ENCODE measurements around the gene SH3GL1.

SH3GL1 gene

GRCh38 chr19:4327252-4327876, 73.0 kb downstream of the SH3GL1 start:
- no peaks in the 10 kb centered on the region for H3K9me3 ChIP-seq (ENCODE audit: control insufficient read depth in 2 of 2, low read length in 2 of 2)
- H3K4me3 ChIP-seq (ENCODE audit: low read length in 2 of 2) = peak overlapping the region in 1 of 2 donors; percentile 67
- no peaks in the 10 kb centered on the region for H3K27me3 ChIP-seq (ENCODE audit: control insufficient read depth in 2 of 2, insufficient read depth in 2 of 2, low read length in 2 of 2)
- H3K36me3 ChIP-seq (ENCODE audit: control insufficient read depth in 2 of 2, insufficient read depth in 2 of 2, low read length in 2 of 2) = peaks cover 8 to 9% of the 10 kb centered on the region in 2 donors
- H3K27ac ChIP-seq (ENCODE audit: low read depth in 2 of 2, low read length in 2 of 2) = peak overlapping the region in 1 of 2 donors; percentile 43
- H3K9ac ChIP-seq (ENCODE audit: low read depth in 1 of 2, low read length in 2 of 2) = no peak overlapping the region
- H3K4me1 ChIP-seq (ENCODE audit: control insufficient read depth in 2 of 2, insufficient read depth in 2 of 2, low read length in 2 of 2) = peaks cover 2 to 9% of the 10 kb centered on the region in 2 donors

DNA sequence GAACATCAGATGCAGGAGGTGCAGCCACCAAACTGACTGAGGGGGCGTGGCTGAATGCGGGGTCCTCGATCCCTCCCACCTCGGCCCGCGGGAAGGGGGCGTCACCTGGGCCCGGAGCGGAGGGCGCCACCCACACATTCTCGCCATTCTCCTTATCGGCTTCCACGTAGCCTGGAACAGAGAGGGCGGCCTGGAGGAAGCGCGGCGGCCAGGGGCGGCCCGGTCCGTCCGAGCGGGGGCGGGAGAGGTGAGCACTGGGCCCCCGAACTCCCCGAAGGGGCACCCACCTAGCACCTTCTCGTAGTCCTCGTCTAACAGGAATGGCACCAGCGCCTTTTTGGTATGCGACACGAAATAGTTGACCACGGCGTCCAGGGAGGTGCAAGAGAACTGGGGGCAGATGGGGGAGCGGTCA, 73.5 kb downstream of the SH3GL1 start:
- Histone ChIP-seq H3K27ac (ENCODE audit: low read depth in 2 of 2, low read length in 2 of 2) (no peak overlapping the region), H3K4me3 (ENCODE audit: low read length in 2 of 2) (no peak overlapping the region), H3K36me3 (ENCODE audit: control insufficient read depth in 2 of 2, insufficient read depth in 2 of 2, low read length in 2 of 2) (peaks cover 8 to 9% of the 10 kb centered on the region in 2 donors), H3K4me1 (ENCODE audit: control insufficient read depth in 2 of 2, insufficient read depth in 2 of 2, low read length in 2 of 2) (peaks cover 2 to 9% of the 10 kb centered on the region in 2 donors), H3K9me3 (ENCODE audit: control insufficient read depth in 2 of 2, low read length in 2 of 2) (no peaks in the 10 kb centered on the region), H3K27me3 (ENCODE audit: control insufficient read depth in 2 of 2, insufficient read depth in 2 of 2, low read length in 2 of 2) (no peaks in the 10 kb centered on the region), H3K9ac (ENCODE audit: low read depth in 1 of 2, low read length in 2 of 2) (no peak overlapping the region)

DNA sequence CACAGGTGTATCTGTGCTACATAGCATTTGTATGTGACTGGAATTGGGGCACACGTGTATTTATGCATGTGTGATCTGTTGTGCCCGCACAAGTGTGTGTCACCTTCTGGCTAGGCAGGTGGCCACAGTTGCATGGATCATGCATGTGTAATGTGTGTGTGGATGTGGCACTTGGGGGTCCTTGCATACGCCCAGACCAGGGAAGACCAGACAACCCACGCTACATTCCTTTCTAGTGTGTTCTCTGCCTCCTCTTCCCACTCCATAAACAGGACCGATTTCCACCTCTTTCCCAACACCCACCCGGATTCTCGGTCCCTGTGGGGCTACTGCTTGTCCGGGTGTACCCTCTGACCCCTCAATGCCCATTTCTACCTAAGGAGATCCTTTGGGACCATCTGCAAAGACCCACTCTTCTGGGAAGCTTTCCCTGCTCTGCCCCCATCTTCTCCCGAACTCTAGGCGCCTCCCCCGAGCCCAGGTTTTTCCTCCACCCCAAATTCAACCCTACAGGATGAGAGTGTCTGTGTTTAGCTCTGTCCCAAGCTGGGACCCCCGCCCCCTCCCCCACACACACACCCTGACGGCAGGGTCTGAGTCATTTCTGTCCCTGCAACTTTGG, 74.0 kb downstream of the SH3GL1 start:
- Histone ChIP-seq H3K36me3 (ENCODE audit: control insufficient read depth in 2 of 2, insufficient read depth in 2 of 2, low read length in 2 of 2) (peaks cover 8 to 9% of the 10 kb centered on the region in 2 donors), H3K27ac (ENCODE audit: low read depth in 2 of 2, low read length in 2 of 2) (no peak overlapping the region), H3K27me3 (ENCODE audit: control insufficient read depth in 2 of 2, insufficient read depth in 2 of 2, low read length in 2 of 2) (no peaks in the 10 kb centered on the region), H3K4me1 (ENCODE audit: control insufficient read depth in 2 of 2, insufficient read depth in 2 of 2, low read length in 2 of 2) (peaks cover 2 to 9% of the 10 kb centered on the region in 2 donors), H3K4me3 (ENCODE audit: low read length in 2 of 2) (no peak overlapping the region), H3K9me3 (ENCODE audit: control insufficient read depth in 2 of 2, low read length in 2 of 2) (no peaks in the 10 kb centered on the region), H3K9ac (ENCODE audit: low read depth in 1 of 2, low read length in 2 of 2) (no peak overlapping the region)

DNA sequence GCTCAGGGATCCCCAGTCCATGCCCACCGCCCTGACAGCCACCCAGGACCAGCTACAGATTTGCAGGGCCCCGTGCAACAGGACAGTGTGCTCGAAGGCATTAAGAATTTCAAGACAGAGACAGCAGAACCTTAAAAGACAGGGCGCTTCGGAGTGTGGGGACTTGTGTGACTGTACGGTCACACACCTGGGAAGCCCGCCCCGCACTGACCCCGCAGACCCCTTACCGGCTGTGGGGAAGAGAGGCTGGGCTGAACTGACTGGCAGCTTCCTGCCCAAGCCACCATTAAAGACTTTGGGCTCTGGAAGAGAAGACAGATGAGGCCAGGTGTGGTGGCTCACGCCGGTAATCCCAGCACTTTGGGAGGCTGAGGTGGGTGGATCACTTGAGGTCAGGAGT, 76.1 kb downstream of the SH3GL1 start:
- H3K27ac ChIP-seq (ENCODE audit: low read depth in 2 of 2, low read length in 2 of 2) = no peak overlapping the region
- H3K36me3 ChIP-seq (ENCODE audit: control insufficient read depth in 2 of 2, insufficient read depth in 2 of 2, low read length in 2 of 2) = peaks cover 4 to 7% of the 10 kb centered on the region in 2 donors
- H3K9ac ChIP-seq (ENCODE audit: low read depth in 1 of 2, low read length in 2 of 2) = no peak overlapping the region

DNA sequence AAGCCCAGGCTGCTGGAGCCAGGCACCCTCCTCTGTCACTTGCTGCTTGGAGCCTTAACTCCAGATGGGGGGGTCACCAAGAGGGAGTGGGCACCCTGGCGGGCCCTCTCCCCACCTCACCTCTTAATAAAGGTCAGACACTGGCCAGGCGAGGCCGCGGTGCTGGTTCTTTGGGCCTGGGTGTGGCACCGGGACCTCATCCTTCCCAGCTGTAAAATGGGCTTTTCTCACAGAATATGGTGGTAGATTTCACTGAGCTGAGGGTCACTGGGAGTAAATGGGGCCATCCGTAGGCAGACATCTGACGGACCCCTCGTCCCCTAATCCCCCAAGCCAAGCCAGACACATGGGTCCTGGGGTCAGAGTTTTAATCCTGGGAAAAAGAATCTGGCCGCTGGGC, 76.7 kb downstream of the SH3GL1 start:
- Histone ChIP-seq H3K9ac (ENCODE audit: low read depth in 1 of 2, low read length in 2 of 2) (no peak overlapping the region), H3K4me1 (ENCODE audit: control insufficient read depth in 2 of 2, insufficient read depth in 2 of 2, low read length in 2 of 2) (peaks cover 2 to 7% of the 10 kb centered on the region in 2 donors), H3K9me3 (ENCODE audit: control insufficient read depth in 2 of 2, low read length in 2 of 2) (no peaks in the 10 kb centered on the region), H3K36me3 (ENCODE audit: control insufficient read depth in 2 of 2, insufficient read depth in 2 of 2, low read length in 2 of 2) (peaks cover 4 to 7% of the 10 kb centered on the region in 2 donors), H3K4me3 (ENCODE audit: low read length in 2 of 2) (no peak overlapping the region), H3K27me3 (ENCODE audit: control insufficient read depth in 2 of 2, insufficient read depth in 2 of 2, low read length in 2 of 2) (no peaks in the 10 kb centered on the region), H3K27ac (ENCODE audit: low read depth in 2 of 2, low read length in 2 of 2) (no peak overlapping the region)

More for the DNA sequence above, 76.1 kb downstream of the SH3GL1 start:
- H3K27me3 ChIP-seq (ENCODE audit: control insufficient read depth in 2 of 2, insufficient read depth in 2 of 2, low read length in 2 of 2) = no peaks in the 10 kb centered on the region
- H3K9me3 ChIP-seq (ENCODE audit: control insufficient read depth in 2 of 2, low read length in 2 of 2) = no peaks in the 10 kb centered on the region
- no peak overlapping the region for H3K4me3 ChIP-seq (ENCODE audit: low read length in 2 of 2)
- H3K4me1 ChIP-seq (ENCODE audit: control insufficient read depth in 2 of 2, insufficient read depth in 2 of 2, low read length in 2 of 2) = peaks cover 2 to 9% of the 10 kb centered on the region in 2 donors

DNA sequence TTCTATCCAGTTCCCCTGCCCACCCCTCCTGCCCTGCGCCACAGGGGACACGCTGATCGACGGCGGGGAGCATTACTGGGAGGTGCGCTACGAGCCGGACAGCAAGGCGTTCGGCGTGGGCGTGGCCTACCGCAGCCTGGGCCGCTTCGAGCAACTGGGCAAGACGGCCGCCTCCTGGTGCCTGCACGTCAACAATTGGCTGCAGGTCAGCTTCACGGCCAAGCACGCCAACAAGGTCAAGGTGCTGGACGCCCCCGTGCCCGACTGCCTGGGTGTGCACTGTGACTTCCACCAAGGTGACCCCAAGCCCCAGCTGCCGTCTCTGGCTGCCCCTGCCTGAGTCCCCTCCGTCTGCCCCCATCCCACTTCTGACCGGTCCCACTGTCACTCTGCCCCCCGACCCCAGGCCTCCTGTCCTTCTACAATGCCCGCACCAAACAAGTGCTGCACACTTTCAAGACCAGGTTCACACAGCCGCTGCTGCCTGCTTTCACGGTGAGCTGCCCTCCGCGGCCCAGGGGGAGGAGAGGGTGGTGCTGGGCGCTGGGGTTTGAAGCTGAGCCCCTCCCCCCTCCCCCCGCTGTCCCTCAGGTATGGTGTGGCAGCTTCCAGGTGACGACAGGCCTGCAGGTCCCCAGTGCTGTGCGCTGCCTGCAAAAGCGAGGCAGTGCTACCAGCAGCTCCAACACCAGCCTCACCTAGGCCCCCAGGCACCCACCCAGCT, 77.2 kb downstream of the SH3GL1 start:
- H3K27me3 ChIP-seq (ENCODE audit: control insufficient read depth in 2 of 2, insufficient read depth in 2 of 2, low read length in 2 of 2) = no peaks in the 10 kb centered on the region
- H3K36me3 ChIP-seq (ENCODE audit: control insufficient read depth in 2 of 2, insufficient read depth in 2 of 2, low read length in 2 of 2) = peaks cover 4 to 7% of the 10 kb centered on the region in 2 donors
- peaks cover 2 to 6% of the 10 kb centered on the region in 2 donors for H3K4me1 ChIP-seq (ENCODE audit: control insufficient read depth in 2 of 2, insufficient read depth in 2 of 2, low read length in 2 of 2)
- H3K4me3 ChIP-seq (ENCODE audit: low read length in 2 of 2) = no peak overlapping the region
- no peaks in the 10 kb centered on the region for H3K9me3 ChIP-seq (ENCODE audit: control insufficient read depth in 2 of 2, low read length in 2 of 2)
- no peak overlapping the region for H3K9ac ChIP-seq (ENCODE audit: low read depth in 1 of 2, low read length in 2 of 2)
- H3K27ac ChIP-seq (ENCODE audit: low read depth in 2 of 2, low read length in 2 of 2) = no peak overlapping the region

DNA sequence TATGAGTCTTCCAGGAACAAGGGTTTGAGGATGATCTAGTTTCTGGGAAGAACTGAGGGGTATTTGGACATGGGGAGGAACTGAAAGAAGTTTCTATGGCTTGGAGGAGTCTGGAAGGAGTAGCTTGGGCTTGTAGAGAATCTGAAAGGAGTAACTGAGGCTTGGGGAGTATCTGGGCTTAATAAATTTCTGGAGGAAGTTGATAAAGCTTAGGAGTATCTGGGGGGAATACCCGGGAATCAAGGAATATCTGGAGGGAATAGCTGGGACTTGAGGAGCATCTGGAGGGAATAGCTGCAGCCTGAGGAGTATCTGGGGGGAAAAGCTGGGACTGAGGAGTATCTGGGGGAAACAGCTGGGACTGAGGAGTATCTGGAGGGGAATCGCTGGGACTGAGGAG, 79.9 kb downstream of the SH3GL1 start:
- peaks cover 0 to 2% of the 10 kb centered on the region in 2 donors for H3K4me1 ChIP-seq (ENCODE audit: control insufficient read depth in 2 of 2, insufficient read depth in 2 of 2, low read length in 2 of 2)
- H3K9ac ChIP-seq (ENCODE audit: low read depth in 1 of 2, low read length in 2 of 2) = no peak overlapping the region
- H3K27me3 ChIP-seq (ENCODE audit: control insufficient read depth in 2 of 2, insufficient read depth in 2 of 2, low read length in 2 of 2) = no peaks in the 10 kb centered on the region
- H3K4me3 ChIP-seq (ENCODE audit: low read length in 2 of 2) = no peak overlapping the region
- no peaks in the 10 kb centered on the region for H3K36me3 ChIP-seq (ENCODE audit: control insufficient read depth in 2 of 2, insufficient read depth in 2 of 2, low read length in 2 of 2)
- H3K27ac ChIP-seq (ENCODE audit: low read depth in 2 of 2, low read length in 2 of 2) = no peak overlapping the region
- no peaks in the 10 kb centered on the region for H3K9me3 ChIP-seq (ENCODE audit: control insufficient read depth in 2 of 2, low read length in 2 of 2)

DNA sequence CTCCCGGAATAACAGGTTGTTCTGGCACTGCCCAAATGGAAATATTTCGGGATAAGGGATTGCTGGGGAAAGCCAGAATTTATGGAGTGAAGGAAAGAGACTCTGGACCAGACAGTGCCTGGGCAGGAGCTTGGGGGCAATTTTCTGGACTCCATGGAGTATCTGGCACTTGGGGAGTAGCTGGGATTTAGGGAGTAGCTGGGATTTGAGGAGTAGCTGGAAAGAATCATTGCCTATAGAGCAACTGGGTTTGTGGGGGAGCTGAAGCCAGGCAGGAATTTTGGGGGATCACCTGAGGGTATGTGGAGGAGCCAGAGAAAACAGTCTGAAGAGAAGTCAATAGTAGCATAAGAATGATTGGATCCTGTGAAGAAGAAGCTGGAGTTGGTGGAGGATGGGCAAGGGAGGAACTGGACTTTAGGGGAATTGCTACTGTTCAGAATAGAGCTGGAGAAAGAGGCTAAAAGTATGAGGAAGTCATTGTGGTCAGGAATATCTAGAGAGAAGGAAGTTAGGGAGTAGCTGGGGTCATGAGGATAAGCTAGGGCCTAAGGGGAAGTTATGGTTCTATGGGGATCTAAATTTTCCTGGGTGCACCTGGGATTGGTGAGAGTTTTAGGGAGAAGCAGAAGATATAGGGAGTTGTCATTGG, 81.2 kb downstream of the SH3GL1 start:
- Histone ChIP-seq H3K27me3 (ENCODE audit: control insufficient read depth in 2 of 2, insufficient read depth in 2 of 2, low read length in 2 of 2) (no peaks in the 10 kb centered on the region), H3K9ac (ENCODE audit: low read depth in 1 of 2, low read length in 2 of 2) (no peak overlapping the region), H3K4me3 (ENCODE audit: low read length in 2 of 2) (no peak overlapping the region), H3K36me3 (ENCODE audit: control insufficient read depth in 2 of 2, insufficient read depth in 2 of 2, low read length in 2 of 2) (no peaks in the 10 kb centered on the region), H3K27ac (ENCODE audit: low read depth in 2 of 2, low read length in 2 of 2) (no peak overlapping the region), H3K4me1 (ENCODE audit: control insufficient read depth in 2 of 2, insufficient read depth in 2 of 2, low read length in 2 of 2) (peaks cover 0 to 2% of the 10 kb centered on the region in 2 donors), H3K9me3 (ENCODE audit: control insufficient read depth in 2 of 2, low read length in 2 of 2) (no peaks in the 10 kb centered on the region)

DNA sequence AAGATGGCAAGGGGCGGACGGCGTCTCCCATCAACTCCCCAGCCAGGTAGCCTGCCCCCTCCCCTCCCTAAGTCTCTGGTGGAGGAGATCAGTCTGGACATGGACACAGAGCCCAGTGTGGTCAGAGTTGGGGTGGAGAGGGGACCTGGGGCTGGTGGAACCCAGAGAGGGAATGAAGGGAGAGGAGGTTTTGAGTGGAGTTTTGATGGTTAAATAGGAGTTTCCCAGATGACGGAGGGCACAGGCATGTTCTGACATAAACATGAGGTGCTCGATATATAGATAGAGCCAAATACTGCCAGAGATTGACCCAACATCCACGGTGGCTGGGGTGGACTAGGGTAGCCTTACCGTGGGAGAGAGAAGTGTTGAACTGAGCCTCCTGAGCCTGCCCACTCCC, 81.9 kb downstream of the SH3GL1 start:
- no peak overlapping the region for H3K9ac ChIP-seq (ENCODE audit: low read depth in 1 of 2, low read length in 2 of 2)
- H3K9me3 ChIP-seq (ENCODE audit: control insufficient read depth in 2 of 2, low read length in 2 of 2) = no peaks in the 10 kb centered on the region
- peaks cover 0 to 2% of the 10 kb centered on the region in 2 donors for H3K4me1 ChIP-seq (ENCODE audit: control insufficient read depth in 2 of 2, insufficient read depth in 2 of 2, low read length in 2 of 2)
- H3K27ac ChIP-seq (ENCODE audit: low read depth in 2 of 2, low read length in 2 of 2) = no peak overlapping the region
- no peak overlapping the region for H3K4me3 ChIP-seq (ENCODE audit: low read length in 2 of 2)
- no peaks in the 10 kb centered on the region for H3K36me3 ChIP-seq (ENCODE audit: control insufficient read depth in 2 of 2, insufficient read depth in 2 of 2, low read length in 2 of 2)
- no peaks in the 10 kb centered on the region for H3K27me3 ChIP-seq (ENCODE audit: control insufficient read depth in 2 of 2, insufficient read depth in 2 of 2, low read length in 2 of 2)

DNA sequence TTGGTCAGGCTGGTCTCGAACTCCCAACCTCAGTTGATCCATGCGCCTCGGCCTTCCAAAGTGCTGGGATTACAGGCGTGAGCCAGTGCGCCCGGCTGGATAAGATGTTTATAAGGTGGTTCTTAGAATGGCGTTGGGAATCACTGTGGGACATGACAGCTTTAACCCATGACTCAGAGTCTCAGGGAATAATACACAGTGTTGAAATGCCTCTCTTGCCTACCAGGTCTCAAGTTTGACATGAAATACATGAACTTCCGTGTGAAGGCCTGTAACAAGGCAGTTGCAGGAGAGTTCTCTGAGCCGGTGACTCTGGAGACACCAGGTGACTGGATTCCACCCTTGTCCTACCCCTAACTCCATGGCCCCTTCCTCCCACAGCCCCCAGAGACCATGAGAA, 83.4 kb downstream of the SH3GL1 start:
- no peak overlapping the region for H3K27ac ChIP-seq (ENCODE audit: low read depth in 2 of 2, low read length in 2 of 2)
- H3K9me3 ChIP-seq (ENCODE audit: control insufficient read depth in 2 of 2, low read length in 2 of 2) = no peaks in the 10 kb centered on the region
- no peaks in the 10 kb centered on the region for H3K36me3 ChIP-seq (ENCODE audit: control insufficient read depth in 2 of 2, insufficient read depth in 2 of 2, low read length in 2 of 2)
- H3K9ac ChIP-seq (ENCODE audit: low read depth in 1 of 2, low read length in 2 of 2) = no peak overlapping the region
- no peak overlapping the region for H3K4me3 ChIP-seq (ENCODE audit: low read length in 2 of 2)
- no peaks in the 10 kb centered on the region for H3K27me3 ChIP-seq (ENCODE audit: control insufficient read depth in 2 of 2, insufficient read depth in 2 of 2, low read length in 2 of 2)
- no peaks in the 10 kb centered on the region for H3K4me1 ChIP-seq (ENCODE audit: control insufficient read depth in 2 of 2, insufficient read depth in 2 of 2, low read length in 2 of 2)

All from mucosa of rectum (tissue), 2 donors.